Chondrocyte (in vitro differentiated cells): ENCODE data around the gene NUDT3. TPM values are rescaled to one million over a fixed set of nuclear protein-coding genes. Genes with fewer than 3 reads are reported as not detected.

Source experiments
- DNase-seq: peaks from one replicate; pipeline ENCODE4 v3.0.0; 2021; ENCODE audit warnings: mixed read lengths, low spot score
- H3K27ac Mint-ChIP-seq: one replicate; pipeline ENCODE4 v1.8.0; 2021; ENCODE audit warnings: mild to moderate bottlenecking, moderate library complexity, mixed read lengths; ENCODE audit not compliant: unreplicated experiment
- H3K27me3 Mint-ChIP-seq: 2 replicates; pipeline ENCODE4 v1.8.0; 2021; ENCODE audit warnings: low read depth, mixed read lengths
- H3K36me3 Mint-ChIP-seq: 2 replicates; pipeline ENCODE4 v1.8.0; 2021; ENCODE audit warnings: low read depth, mixed read lengths
- H3K4me1 Mint-ChIP-seq: 2 replicates; pipeline ENCODE4 v1.8.0; 2021; ENCODE audit warnings: low read depth, mild to moderate bottlenecking, mixed read lengths
- H3K4me3 Mint-ChIP-seq: one replicate; pipeline ENCODE4 v1.8.0; 2021; ENCODE audit warnings: mild to moderate bottlenecking, moderate library complexity, mixed read lengths; ENCODE audit not compliant: unreplicated experiment
- H3K9me3 Mint-ChIP-seq: 2 replicates; pipeline ENCODE4 v1.8.0; 2021; ENCODE audit warnings: low read depth, mixed read lengths
- CTCF ChIP-seq: fragments of 200-600 bp; sonication (generic); IDR thresholded peaks from 2 replicates; pipeline ENCODE4 v1.5.0; 2021; ENCODE audit warnings: antibody characterized with exemption, mild to moderate bottlenecking, moderate library complexity
- total RNA-seq: library from RNA; stranded (reverse); gene quantifications from 3 replicates; pipeline ENCODE4 v1.2.1, GENCODE V29; 2021

Gene NUDT3
- total RNA-seq, 1 donor from 2014 or later: 22.0 TPM

- Mint-ChIP-seq H3K4me3 (no peak overlapping the region), H3K4me1 (peaks cover 23% of the 10 kb centered on the region), H3K27me3 (no peaks in the 10 kb centered on the region), H3K27ac (peak overlapping the region; percentile 36), H3K9me3 (no peaks in the 10 kb centered on the region), H3K36me3 (no peaks in the 10 kb centered on the region)
- no peak for TF ChIP-seq CTCF
- DNase-seq: no peak
These were observed 42.1 kb downstream of the NUDT3 start for GRCh38 chr6:34350137-34350933.

- TF ChIP-seq CTCF: no peak
- H3K4me1 Mint-ChIP-seq: peaks cover 25% of the 10 kb centered on the region
- H3K9me3 Mint-ChIP-seq: no peaks in the 10 kb centered on the region
- H3K36me3 Mint-ChIP-seq: no peaks in the 10 kb centered on the region
- DNase-seq: no peak
- no peak overlapping the region for H3K27ac Mint-ChIP-seq
- H3K4me3 Mint-ChIP-seq: no peak overlapping the region
- H3K27me3 Mint-ChIP-seq: no peaks in the 10 kb centered on the region
These were observed 43.3 kb downstream of the NUDT3 start for GRCh38 chr6:34349211-34349610.

- Mint-ChIP-seq H3K36me3 (no peaks in the 10 kb centered on the region), H3K4me1 (peaks cover 21% of the 10 kb centered on the region), H3K27me3 (no peaks in the 10 kb centered on the region), H3K4me3 (no peak overlapping the region), H3K9me3 (no peaks in the 10 kb centered on the region), H3K27ac (no peak overlapping the region)
- no peak for DNase-seq
- TF ChIP-seq CTCF: no peak
These were observed 45.2 kb downstream of the NUDT3 start for GRCh38 chr6:34347303-34347702.

- TF ChIP-seq CTCF: no peak
- Mint-ChIP-seq H3K27ac (no peak overlapping the region), H3K9me3 (no peaks in the 10 kb centered on the region), H3K4me3 (no peak overlapping the region), H3K27me3 (no peaks in the 10 kb centered on the region), H3K4me1 (peaks cover 24% of the 10 kb centered on the region), H3K36me3 (no peaks in the 10 kb centered on the region)
- DNase-seq: no peak
These were observed 46.0 kb downstream of the NUDT3 start for GRCh38 chr6:34346175-34347119.

GRCh38 chr6:34343806-34344205 lies 48.7 kb downstream of the NUDT3 start:
- no peak for DNase-seq
- Mint-ChIP-seq H3K27ac (no peak overlapping the region), H3K9me3 (no peaks in the 10 kb centered on the region), H3K27me3 (no peaks in the 10 kb centered on the region), H3K4me3 (no peak overlapping the region), H3K4me1 (peaks cover 34% of the 10 kb centered on the region), H3K36me3 (peaks cover 3% of the 10 kb centered on the region)
- no peak for TF ChIP-seq CTCF
